Spleen (tissue), 7 donors: ENCODE measurements around the gene S100A7.

Experiments used
- POLR2A ChIP-seq, 3 donors: fragments of 450-650 bp; IDR thresholded peaks; one replicate each; pipeline ENCODE4 v1.5.1; 2017; ENCODE audit warnings: antibody characterized with exemption in 3 of 3, mild to moderate bottlenecking in 1 of 3
- POLR2AphosphoS5 ChIP-seq, 3 donors: sonication (generic); formaldehyde crosslinking; IDR thresholded peaks; one replicate each; pipeline ENCODE4 v1.5.1; 2017; ENCODE audit warnings: antibody characterized with exemption in 3 of 3
- TF ChIP-seq, protein P1 (sequence below), 11 experiments: fragments of 200-600 bp in 7 of 11; fragments of 450-650 bp in 4 of 11; sonication (generic) in 4 of 11; IDR thresholded peaks in 8 of 11; conservative IDR thresholded peaks in 3 of 11; 1 replicate in 7 of 11; 2 replicates in 4 of 11; pipeline versions ENCODE4 v1.4.0 to v1.8.0; 2016 to 2021; ENCODE audit warnings: antibody characterized with exemption in 11 of 11, inconsistent platforms in 4 of 11, mild to moderate bottlenecking in 1 of 11
- donor health status: DM: no; HTN: no; CAD: no; lungs with moderate emphysema.
- donor health status: DM: no; HTN: no; CAD: no.
- donor health status: DM: no; HTN: no; CAD: no.

DNA sequence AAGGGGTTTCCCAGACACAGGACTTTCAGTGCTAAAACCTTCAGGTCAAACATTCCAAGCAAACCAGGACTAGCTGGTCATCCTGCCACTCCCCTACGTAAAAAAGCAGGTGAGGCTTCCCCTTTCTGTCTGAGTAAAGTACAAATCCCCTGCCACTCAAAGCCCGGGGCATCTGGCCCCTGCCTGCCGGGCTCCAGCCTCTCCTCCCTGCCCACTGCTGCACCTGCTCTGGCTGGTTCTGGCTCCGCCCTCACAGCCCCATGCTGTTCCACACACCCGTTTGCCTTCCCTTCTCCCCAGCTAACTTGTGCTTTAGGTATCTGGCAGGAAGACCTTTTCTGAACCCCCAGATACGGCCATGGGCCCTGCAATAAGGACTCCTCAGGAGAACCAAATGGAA is 23.3 kb upstream of the S100A7 start:
- TF ChIP-seq, protein P1, sequence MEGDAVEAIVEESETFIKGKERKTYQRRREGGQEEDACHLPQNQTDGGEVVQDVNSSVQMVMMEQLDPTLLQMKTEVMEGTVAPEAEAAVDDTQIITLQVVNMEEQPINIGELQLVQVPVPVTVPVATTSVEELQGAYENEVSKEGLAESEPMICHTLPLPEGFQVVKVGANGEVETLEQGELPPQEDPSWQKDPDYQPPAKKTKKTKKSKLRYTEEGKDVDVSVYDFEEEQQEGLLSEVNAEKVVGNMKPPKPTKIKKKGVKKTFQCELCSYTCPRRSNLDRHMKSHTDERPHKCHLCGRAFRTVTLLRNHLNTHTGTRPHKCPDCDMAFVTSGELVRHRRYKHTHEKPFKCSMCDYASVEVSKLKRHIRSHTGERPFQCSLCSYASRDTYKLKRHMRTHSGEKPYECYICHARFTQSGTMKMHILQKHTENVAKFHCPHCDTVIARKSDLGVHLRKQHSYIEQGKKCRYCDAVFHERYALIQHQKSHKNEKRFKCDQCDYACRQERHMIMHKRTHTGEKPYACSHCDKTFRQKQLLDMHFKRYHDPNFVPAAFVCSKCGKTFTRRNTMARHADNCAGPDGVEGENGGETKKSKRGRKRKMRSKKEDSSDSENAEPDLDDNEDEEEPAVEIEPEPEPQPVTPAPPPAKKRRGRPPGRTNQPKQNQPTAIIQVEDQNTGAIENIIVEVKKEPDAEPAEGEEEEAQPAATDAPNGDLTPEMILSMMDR (IDR thresholded peaks at IDR 0.05 in 8 of 11, conservative IDR thresholded peaks at IDR 0.05 in 3 of 11), result no peak
- TF ChIP-seq POLR2A (IDR thresholded peaks at IDR 0.05), result no peak
- TF ChIP-seq POLR2AphosphoS5 (IDR thresholded peaks at IDR 0.05), result no peak
